ENCODE data around the gene GABPB1.
"Not testable (repeated sequence)": the region's sequence is repeated elsewhere in the genome, so short reads cannot be mapped to it uniquely, and the experiment has no call there.

GABPB1 gene

GRCh38 chr15:50354838-50355618 is at the start of gene GABPB1:
TSS of gene GABPB1 (minus strand) at chr15:50355198. CDS start at chr15:50309798, 45,400 bp downstream.
- peak; percentile 90 for DNase-seq

GRCh38 chr15:50391561-50391960 is 36.6 kb upstream of the GABPB1 start:
- DNase-seq, result not testable (repeated sequence)

DNA sequence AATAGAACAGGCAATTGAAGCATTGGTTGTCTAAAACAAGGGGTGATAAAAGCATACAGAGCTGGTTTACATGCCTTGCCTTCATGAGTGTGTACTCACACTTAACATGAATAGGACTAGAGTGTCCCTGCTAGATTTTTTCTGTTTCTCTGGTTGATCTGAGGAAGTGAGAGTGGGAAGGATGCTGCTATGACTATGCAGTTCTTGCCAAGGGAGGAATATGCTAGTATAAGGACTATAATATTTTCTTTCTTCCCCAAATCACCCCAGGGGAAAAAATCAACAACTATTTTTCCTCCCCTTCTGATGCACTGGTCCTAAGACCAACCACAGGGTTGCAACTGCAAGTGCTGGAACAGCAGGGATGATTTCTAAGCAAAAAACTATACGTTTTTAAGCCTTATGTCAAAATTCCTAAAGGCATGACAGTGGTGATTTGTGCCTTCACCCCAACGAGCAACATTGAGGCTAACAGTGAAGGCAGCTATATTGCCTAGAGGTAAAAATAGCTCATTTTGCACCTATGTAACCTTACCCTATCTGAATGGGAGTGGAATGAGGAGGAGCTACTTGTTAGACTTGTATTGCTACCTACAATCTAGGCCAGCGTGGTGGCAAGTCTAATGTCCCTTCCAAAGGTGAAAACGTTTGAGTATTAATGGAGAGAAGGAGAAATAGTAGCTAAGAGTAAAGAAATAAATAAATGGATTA is 35.7 kb upstream of the GABPB1 start:
- no peak for DNase-seq

DNA sequence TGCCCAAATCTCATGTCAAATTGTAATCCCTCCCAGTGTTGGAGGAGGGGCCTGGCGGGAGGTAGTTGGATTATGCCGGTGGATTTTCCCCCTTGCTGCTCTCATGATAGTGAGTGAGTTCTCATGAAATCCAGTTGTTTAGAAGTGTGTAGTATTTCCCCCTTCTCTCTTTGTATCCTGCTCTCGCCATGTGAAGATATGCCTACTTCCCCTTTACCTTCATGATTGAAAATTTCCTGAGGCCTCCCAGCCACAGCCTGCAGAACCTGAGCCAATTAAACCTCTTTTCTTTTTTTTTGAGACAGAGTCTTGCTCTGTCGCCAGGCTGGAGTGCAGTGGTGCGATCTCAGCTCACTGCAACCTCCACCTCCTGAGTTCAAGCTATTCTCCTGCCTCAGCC is 27.4 kb upstream of the GABPB1 start:
- not testable (repeated sequence) for DNase-seq

DNA sequence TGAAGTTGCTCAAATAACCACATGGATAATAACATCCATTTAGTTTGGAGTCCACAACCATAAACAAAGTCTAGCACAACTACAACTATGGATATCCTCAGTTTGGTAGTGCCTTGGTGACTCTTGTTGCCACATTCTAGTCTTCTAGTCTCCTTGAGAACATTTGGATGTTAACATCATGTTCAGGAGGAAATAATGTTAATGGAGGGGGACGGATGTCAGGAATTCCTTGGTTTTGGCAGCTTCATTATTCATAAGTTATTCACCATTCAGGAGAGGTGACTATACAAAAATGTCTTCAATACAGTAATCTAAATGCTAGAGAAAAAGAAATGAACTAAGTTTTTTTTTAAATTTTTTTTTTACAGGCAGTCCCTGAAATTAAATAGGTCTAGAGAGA is 26.4 kb upstream of the GABPB1 start:
- DNase-seq, result no peak

- DNase-seq, result no peak
Measured at GRCh38 chr15:50380089-50380488, 25.1 kb upstream of the GABPB1 start.

DNA sequence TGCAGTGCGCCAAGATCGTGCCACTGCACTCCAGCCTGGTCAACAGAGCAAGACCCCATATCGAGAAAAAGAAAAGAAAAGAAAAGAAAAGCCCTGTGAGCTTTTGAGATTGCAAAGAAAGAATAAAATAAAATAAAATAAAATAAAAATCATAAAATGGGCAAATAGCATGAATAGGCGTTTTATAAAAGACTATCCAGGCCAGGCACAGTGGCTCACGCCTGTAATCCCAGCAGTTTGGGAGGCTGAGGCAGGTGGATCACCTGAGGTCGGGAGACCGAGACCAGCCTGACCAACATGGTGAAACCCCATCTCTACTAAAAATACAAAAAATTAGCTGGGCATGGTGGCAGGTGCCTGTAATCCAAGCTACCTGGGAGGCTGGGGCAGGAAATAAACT is 24.4 kb upstream of the GABPB1 start:
- DNase-seq, result not testable (repeated sequence)

DNA sequence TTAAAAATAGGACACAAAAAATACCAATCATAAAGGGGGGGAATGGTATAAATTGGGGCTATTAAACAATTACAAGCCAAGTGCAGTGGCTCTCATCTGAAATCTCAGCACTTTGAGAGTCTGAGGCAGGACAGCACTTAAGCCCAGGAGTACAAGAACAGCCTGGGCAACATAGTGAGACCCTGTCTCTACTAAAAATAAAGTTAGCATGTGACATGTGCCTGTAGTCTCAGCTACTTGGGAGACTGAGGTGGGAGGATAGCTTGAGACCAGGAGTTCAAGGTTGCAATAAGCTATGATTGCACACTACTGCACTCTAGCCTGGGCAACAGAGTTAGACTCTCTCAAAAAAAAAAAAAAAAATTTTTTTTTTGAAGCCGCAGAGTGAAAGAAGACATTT is 23.8 kb upstream of the GABPB1 start:
- no peak for DNase-seq

DNA sequence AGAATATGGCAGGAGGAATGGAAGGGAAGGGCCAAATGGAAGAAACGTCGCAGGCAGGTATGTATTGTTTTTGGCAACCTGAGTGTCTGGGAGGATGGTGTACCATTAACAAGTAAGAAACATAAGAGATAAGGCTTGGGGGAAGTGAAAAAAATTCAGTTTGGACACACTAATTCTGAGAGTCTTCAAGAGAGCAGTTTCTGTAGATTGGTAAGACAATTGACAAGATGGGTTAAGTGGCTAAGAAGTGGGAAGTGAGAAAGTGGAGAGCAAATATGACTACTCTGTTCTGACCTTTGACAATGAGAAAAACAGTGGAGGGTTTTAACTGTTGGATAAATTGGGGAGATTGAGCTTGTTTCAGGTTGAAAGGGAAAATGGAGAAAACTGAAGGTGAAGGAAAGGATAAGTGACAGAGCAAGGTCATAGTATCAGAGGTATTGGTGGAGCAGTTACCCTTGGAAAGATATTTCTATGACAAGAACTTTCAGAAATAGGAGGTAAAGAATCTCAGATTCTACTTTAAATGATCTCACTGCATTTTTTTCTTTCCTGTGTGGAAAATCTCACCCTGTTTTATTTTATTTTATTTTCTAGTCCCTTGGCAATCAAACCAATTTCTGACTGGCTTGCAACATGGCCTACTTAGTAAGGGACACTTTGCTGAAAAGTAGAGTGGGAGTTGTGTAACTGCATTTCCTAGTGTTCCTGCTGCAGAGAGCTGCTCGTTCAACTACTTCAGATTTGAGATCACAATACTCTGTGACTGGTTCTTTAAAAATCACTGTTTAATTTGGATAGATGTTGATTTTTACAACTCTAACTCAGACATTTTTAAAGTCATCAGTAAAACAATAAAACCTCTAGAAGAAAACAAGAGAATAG is 23.1 kb upstream of the GABPB1 start:
- DNase-seq, result no peak

DNA sequence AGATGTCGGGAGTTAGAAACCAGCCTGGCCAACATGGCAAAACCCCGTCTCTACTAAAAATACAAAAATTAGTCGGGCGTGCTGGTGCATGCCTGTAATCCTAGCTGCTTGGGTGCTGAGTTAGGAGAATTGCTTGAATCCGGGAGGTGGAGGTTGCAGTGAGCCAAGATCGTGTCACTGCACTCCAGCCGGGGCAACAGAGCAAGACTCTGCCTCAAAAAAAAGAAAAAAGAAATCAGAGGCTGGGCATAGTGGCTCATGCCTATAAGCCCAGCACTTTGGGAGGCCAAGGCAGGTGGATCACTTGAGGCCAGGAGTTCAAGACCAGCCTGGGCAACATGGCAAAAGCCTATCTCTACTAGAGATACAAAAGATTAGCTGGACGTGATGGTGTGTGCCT is 14.6 kb upstream of the GABPB1 start:
- DNase-seq, result not testable (repeated sequence)

DNA sequence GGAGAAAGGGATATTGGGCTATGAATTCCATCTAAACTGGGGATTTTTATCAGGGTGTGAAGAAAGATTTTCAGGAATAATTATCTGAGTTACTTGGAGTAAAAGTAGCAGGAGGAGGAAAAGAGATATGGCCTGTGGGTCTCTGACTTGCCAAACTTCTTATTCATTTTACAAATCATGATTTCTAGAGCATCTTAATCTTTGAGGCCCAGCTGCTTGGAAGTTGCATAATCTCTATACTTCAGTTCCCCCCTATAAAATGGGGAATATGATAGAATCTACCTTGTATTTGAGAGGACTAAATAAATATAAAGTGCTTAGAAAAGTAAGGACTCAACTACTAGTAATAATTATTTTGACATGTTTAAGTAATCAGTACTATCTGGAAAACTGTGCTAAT is 11.0 kb upstream of the GABPB1 start:
- no peak for DNase-seq

DNA sequence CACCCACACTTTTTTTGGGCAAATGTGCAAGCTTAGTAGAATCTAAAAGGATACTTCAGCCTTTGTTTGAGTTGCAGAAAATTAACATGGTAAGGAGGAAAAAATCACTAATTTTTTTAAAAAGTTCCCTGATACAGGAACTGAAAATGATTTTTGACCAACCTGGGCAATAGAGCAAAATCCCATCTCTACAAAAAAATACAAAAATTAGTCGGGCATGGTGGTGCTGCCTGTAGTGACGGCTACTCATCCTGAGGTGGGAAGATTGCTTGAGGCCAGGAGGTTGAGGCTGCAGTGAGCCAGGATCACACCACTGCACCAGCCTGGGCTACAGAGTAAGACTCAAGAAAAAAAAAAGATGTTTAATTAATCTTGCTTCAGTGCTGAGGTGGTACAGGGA is 10.6 kb upstream of the GABPB1 start:
- DNase-seq, result no peak

DNA sequence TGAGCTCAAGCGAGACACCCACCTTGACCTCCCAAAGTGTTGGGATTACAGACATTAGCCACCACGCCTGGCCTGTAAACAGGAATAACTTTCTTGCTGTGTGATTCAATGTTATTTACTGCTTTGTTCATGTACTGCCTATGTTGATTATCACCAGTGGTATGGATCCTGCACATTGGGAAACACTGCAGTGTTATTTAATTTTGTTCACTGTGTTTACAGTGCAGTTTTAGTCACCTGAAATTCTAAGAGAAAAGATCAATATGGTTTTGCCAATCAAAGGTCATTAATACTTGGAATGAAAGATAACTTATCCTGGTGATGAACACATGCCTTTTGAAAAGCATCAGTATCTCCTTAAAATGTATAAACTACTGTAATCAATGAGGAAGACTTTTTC is 8.6 kb upstream of the GABPB1 start:
- DNase-seq, result no peak

DNA sequence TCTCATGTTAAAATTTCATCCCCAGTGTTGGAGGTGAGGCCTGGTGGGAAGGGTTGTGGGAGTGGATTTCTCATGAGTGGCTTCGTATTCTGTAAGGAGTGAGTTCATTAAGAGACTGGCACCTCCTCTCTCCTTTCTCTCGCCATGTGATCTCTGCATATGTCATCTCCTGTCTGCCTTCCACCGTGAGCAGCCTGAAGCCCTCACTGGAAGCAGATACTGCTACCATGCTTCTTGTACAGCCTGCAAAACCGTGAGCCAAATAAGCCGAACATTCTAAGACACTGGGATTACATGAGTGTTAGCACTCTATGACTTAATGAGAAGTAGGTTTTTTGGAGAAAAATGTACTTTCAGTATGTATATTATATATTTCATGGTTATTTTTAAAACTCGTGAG is 6.8 kb upstream of the GABPB1 start:
- no peak for DNase-seq

GRCh38 chr15:50358845-50359244 is 3.8 kb upstream of the GABPB1 start:
- peak; percentile 36 for DNase-seq

DNA sequence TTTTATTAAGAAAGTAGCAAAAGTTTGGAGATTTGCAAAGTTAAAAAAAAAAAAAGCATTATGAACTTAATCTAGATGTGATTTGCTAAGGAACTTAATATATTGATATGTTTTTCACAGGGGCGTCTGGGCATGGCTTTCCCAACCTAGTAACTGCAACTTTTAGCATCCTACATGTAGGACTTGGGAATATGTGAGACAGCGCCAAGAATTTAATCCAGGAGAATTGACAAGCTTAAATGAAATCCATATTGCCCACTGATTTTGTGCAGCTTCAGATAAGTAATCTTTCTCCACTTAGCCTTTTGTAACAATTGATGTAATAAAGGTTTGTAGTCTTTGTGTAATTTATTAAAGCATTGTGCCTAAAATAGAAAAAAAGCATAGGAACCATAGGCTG is 982 bp upstream of the GABPB1 start:
- DNase-seq, result no peak

DNA sequence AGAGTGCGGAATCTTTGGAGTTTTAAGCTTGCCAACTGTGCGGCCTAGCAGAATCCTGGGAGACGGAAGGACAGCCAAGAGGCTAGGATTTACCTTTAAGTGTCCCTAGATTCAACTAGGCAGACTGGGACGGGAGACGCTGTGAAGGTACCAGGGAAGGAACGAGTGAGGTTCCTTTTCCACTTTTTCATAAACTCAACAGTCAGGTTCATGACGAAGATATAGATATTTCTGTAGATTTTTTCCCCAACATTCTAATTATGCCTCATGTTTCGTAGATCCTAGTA is 564 bp upstream of the GABPB1 start:
- no peak for DNase-seq

GRCh38 chr15:50353975-50354837 is 792 bp downstream of the GABPB1 start:
- DNase-seq, result peak; percentile 72

- DNase-seq, result peak; percentile 72
Measured at GRCh38 chr15:50353251-50353974, 1.6 kb downstream of the GABPB1 start.

DNA sequence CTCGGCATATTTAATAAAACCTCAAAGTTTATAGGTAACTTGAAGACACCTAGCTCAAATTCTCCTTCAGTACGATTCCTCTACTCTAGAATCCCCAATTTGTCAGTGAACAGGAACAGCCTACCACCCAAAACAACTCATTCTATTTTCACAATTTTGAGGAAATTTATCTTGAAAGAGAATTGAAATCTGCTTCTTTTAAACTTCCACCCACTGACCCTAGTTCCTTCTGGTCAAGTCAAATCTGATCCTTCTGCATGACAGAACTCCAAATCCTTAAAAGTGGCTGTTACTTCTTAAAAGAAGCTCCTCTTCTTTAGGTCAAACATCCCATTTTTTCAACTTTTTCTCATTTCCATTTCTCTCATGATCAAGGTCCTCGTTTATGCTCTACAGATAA is 4.4 kb downstream of the GABPB1 start:
- DNase-seq, result no peak

DNA sequence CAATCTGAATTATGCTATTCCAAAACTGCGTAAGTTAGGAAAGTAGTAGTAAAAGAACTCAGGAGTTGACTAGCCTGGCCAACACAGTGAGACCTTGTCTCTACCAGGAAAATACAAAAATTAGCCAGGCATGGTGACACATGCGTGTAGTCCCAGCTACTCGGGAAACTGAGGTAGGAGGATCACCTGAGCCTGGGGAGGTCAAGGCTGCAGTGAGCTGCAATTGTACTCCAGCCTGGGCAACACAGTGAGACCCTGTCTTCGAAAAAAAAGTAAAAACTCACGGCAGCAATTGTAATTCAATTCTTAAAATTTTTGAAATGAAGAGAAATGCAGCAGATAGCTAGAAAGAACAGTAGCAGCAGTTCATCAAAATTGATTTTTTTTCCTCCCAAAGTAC is 9.7 kb downstream of the GABPB1 start:
- no peak for DNase-seq

- no peak for DNase-seq
Measured at GRCh38 chr15:50344006-50344464, 11.0 kb downstream of the GABPB1 start.

Measured in CD4-positive, alpha-beta T cell treated with Interleukin-12 subunit alpha and Interleukin-12 subunit beta, for 1 hour (primary cell).